Effector memory CD8-positive, alpha-beta T cell (primary cell): Measurements from ENCODE around the gene NUDT14.

Experiments used
- ATAC-seq: fragments of 150-1000 bp; cut with Tn5 transposase; replicated peaks from 2 replicates; pipeline ENCODE4 v1.10.0; 2021; ENCODE audit warnings: mild to moderate bottlenecking, moderate library complexity
- DNase-seq, 3 experiments: peaks; one replicate each; pipeline ENCODE4 v3.0.0; 2021
- H3K27ac Mint-ChIP-seq, 2 donors: one replicate each; pipeline ENCODE4 v1.8.0; 2022; ENCODE audit warnings: mild to moderate bottlenecking in 2 of 2, mixed read lengths in 2 of 2, moderate library complexity in 2 of 2
- H3K27me3 Mint-ChIP-seq, 2 donors: one replicate each; pipeline ENCODE4 v1.8.0; 2022; ENCODE audit warnings: mixed read lengths in 2 of 2
- H3K36me3 Mint-ChIP-seq: one replicate; pipeline ENCODE4 v1.8.0; 2022; ENCODE audit warnings: mild to moderate bottlenecking, moderate library complexity, mixed read lengths; ENCODE audit not compliant: insufficient read depth
- H3K4me1 Mint-ChIP-seq, 2 donors: one replicate each; pipeline ENCODE4 v1.8.0; 2022; ENCODE audit warnings: low read depth in 2 of 2, mixed read lengths in 2 of 2
- H3K4me3 Mint-ChIP-seq, 2 donors: one replicate each; pipeline ENCODE4 v1.8.0; 2022; ENCODE audit warnings: mild to moderate bottlenecking in 2 of 2, mixed read lengths in 2 of 2, moderate library complexity in 2 of 2
- H3K9me3 Mint-ChIP-seq, 2 donors: one replicate each; pipeline ENCODE4 v1.8.0; 2022; ENCODE audit warnings: mixed read lengths in 2 of 2

The NUDT14 gene

DNA sequence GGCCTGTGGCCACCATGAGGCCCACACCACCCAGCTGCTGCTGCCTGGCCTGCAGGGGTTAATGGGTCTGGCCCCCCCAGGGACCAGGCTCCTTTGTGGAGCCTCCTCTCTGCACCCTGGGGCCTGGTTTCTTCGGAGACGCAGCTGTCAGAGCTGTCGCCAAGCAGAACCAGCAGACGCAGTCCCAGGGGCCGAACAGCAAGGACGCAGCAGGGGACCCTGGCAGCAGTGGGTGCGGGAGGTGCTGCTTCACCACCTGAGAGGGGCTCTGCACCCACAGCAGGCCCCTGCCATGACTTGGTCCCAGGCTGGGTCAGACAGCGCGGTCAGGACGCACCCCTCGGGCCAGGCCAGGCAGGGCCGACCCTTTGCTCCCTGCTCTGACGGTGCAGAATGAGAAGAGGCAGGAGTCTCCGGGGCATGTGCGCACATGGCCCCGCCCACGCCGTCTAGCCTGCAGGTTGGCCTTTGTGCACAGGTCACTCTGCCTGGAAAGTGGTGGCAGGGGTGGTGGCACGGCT is 43.0 kb downstream of the NUDT14 start:
- no peak overlapping the region for H3K27ac Mint-ChIP-seq
- no peak for DNase-seq
- peaks cover 2 to 6% of the 10 kb centered on the region in 2 donors for H3K9me3 Mint-ChIP-seq
- H3K4me3 Mint-ChIP-seq: no peak overlapping the region
- H3K36me3 Mint-ChIP-seq: no peaks in the 10 kb centered on the region
- peaks cover 12 to 30% of the 10 kb centered on the region in 2 donors for H3K27me3 Mint-ChIP-seq
- H3K4me1 Mint-ChIP-seq: no peaks in the 10 kb centered on the region
- ATAC-seq: no peak

GRCh38 chr14:105137481-105138020 is 43.6 kb downstream of the NUDT14 start:
- H3K27ac Mint-ChIP-seq: no peak overlapping the region
- ATAC-seq (no peak), DNase-seq (no peak)
- H3K36me3 Mint-ChIP-seq: no peaks in the 10 kb centered on the region
- H3K4me1 Mint-ChIP-seq: no peaks in the 10 kb centered on the region
- peaks cover 17 to 36% of the 10 kb centered on the region in 2 donors for H3K27me3 Mint-ChIP-seq
- no peak overlapping the region for H3K4me3 Mint-ChIP-seq
- H3K9me3 Mint-ChIP-seq: peaks cover 2 to 6% of the 10 kb centered on the region in 2 donors

GRCh38 chr14:105136401-105137322 is 44.5 kb downstream of the NUDT14 start:
- Mint-ChIP-seq H3K4me3 (no peak overlapping the region), H3K4me1 (no peaks in the 10 kb centered on the region), H3K27ac (no peak overlapping the region), H3K36me3 (no peaks in the 10 kb centered on the region), H3K9me3 (peaks cover 2 to 6% of the 10 kb centered on the region in 2 donors), H3K27me3 (peaks cover 17 to 36% of the 10 kb centered on the region in 2 donors)
- no peak for ATAC-seq
- no peak for DNase-seq

DNA sequence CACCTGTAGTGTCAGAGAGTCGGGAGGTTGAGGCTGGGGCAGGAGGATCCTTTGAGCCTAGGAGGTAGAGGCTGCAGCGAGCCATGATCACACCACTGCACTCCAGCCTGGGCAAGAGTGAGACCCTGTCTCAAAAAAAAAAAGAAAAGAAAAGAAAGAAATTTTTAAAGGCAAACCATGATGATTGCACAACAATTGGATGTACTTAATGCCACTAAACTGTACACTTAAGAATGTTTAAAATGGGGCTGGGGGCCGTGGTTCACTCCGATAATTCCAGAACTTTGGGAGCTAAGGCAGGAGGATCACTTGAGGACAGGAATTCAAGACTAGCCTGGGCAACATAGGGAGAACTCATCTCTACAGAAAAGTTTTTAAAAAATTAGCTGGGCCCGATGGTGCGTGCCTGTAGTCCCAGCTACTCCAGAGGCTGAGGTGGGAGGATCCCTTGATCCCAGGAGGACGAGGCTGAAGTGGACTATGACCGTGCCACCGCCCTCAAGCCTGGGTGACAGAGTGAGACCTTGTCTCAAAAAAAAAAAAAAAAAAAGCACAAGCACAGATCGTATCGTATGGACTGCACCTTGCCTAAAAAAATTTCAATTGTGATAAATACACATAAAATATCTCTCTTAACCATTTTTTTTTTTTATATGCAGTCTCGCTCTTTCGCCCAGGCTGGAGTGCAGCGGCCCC is 45.3 kb downstream of the NUDT14 start:
- H3K4me3 Mint-ChIP-seq: no peak overlapping the region
- DNase-seq (no peak), ATAC-seq (no peak)
- H3K27ac Mint-ChIP-seq: no peak overlapping the region
- H3K36me3 Mint-ChIP-seq: no peaks in the 10 kb centered on the region
- peaks cover 0 to 6% of the 10 kb centered on the region in 2 donors for H3K9me3 Mint-ChIP-seq
- H3K4me1 Mint-ChIP-seq: no peaks in the 10 kb centered on the region
- H3K27me3 Mint-ChIP-seq: peaks cover 17 to 36% of the 10 kb centered on the region in 2 donors

DNA sequence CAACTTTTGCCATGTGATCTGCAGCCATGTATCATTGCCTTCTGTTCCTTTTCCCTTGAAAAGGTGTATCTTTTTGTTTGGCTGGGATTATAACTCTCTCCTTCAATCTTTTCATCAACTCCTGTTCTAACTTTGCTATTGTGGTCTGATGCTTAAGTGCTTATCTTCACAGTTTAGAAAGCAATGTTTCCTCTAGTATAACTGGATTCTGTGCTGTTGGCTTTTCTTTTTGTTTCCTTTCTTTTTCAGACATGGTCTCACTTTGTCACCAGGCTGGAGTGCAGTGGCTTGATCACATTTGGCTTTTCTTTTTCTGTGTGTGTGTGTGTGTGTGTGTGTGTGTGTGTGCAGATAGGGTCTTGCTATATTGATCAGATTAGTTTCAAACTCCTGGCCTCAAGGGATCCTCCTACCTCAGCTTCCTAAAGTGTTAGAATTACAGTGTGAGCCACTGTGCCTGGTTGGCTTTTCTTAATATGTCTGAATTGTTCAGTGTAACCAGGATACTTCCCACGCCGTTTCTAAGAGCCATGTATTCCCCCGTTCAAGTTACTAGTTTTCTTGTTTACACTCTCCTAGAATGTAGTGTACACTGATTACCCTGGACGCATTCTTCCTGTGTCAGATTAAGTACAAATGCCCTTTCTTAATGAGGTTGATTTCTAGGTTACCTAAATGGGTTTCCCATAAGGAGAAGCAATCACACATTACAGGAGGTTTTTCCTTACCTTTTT is 48.0 kb downstream of the NUDT14 start:
- ATAC-seq (no peak), DNase-seq (no peak)
- Mint-ChIP-seq H3K9me3 (peaks cover 0 to 6% of the 10 kb centered on the region in 2 donors), H3K4me3 (no peak overlapping the region), H3K4me1 (no peaks in the 10 kb centered on the region), H3K36me3 (peaks cover 3% of the 10 kb centered on the region), H3K27me3 (peaks cover 32 to 45% of the 10 kb centered on the region in 2 donors), H3K27ac (no peak overlapping the region)

DNA sequence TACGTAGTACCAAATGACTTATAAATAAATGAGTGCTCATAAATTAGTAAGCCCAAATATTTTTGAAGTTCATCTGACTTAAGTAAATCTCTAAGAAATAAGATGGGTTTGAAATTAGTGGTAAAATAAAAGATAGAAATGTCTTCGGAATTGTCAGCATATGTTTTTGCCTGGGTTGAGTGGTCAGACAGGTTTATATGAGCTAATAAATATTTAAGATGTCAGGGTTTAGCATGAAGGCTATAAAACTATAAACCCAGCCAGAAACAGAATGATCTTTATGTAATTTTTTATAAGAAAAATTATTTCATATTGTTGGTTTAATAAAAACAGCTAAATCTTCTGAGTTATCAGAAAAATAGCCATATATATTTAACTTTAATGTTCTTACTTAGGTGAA is 49.9 kb downstream of the NUDT14 start:
- no peak for ATAC-seq

GRCh38 chr14:105128059-105128458 is 53.1 kb downstream of the NUDT14 start:
- DNase-seq (no peak), ATAC-seq (no peak)
- Mint-ChIP-seq H3K4me1 (peaks cover 0 to 9% of the 10 kb centered on the region in 2 donors), H3K4me3 (no peak overlapping the region), H3K27me3 (peaks cover 48 to 65% of the 10 kb centered on the region in 2 donors), H3K9me3 (peaks cover 0 to under 1% of the 10 kb centered on the region in 2 donors), H3K27ac (no peak overlapping the region), H3K36me3 (peaks cover 3% of the 10 kb centered on the region)

More for the DNA sequence above, 49.9 kb downstream of the NUDT14 start:
- peaks cover 0 to 6% of the 10 kb centered on the region in 2 donors for H3K9me3 Mint-ChIP-seq
- peaks cover 3% of the 10 kb centered on the region for H3K36me3 Mint-ChIP-seq
- no peak overlapping the region for H3K4me3 Mint-ChIP-seq
- no peak overlapping the region for H3K27ac Mint-ChIP-seq
- no peak for DNase-seq
- H3K27me3 Mint-ChIP-seq: peaks cover 39 to 52% of the 10 kb centered on the region in 2 donors
- H3K4me1 Mint-ChIP-seq: no peaks in the 10 kb centered on the region

- DNase-seq (no peak), ATAC-seq (no peak)
- Mint-ChIP-seq H3K4me3 (no peak overlapping the region), H3K36me3 (peaks cover 3% of the 10 kb centered on the region), H3K9me3 (peaks cover 0 to 6% of the 10 kb centered on the region in 2 donors), H3K4me1 (peaks cover 0 to 9% of the 10 kb centered on the region in 2 donors), H3K27ac (no peak overlapping the region), H3K27me3 (peaks cover 53 to 71% of the 10 kb centered on the region in 2 donors)
These were observed 54.2 kb downstream of the NUDT14 start for GRCh38 chr14:105126981-105127329.

DNA sequence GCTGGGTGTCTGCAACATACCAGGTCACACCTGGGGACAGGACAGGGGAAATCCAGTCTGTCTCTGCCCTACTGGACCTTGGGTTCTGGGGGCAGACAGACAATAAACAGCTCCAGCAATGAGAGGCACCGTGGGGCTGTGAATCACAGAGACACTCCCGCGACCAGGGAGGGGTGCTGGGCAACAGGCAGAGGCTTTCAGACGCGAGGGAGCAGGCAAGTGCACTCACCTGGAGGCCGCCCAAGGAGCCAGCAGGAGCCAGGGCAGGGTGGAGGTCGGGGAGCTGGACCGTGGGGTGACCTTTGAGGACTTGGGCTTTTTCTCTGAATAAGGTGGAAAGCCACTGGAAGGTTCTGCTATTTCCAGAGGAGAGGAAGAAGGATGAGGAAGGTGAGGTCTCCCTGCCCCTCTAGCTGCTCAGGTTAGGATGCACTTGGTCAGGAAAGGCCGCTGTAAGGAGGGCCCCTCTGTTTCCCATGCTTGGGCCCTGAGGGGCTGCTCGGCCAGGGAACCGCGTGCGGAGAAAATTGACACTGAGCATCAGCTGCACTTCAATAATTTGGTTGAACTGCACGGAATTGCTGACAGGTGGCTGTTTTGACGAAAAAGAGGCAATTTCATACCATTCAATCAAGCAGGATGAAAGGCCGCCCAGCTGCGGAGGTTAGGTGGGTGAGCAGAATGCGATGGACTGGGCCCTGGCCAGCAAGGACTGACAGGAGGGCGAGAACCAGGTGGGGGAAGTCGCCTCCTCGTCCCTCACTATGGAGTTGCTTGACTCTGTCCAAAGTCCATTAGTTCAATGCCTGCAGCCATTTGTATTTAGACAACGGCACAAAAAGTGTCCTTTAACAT is 54.8 kb downstream of the NUDT14 start:
- no peak for ATAC-seq
- Mint-ChIP-seq H3K27ac (no peak overlapping the region), H3K27me3 (peaks cover 56 to 77% of the 10 kb centered on the region in 2 donors), H3K4me1 (peaks cover 0 to 9% of the 10 kb centered on the region in 2 donors), H3K4me3 (no peak overlapping the region), H3K9me3 (peaks cover 0 to 8% of the 10 kb centered on the region in 2 donors), H3K36me3 (peaks cover 3% of the 10 kb centered on the region)
- no peak for DNase-seq

GRCh38 chr14:105124823-105125222 is 56.3 kb downstream of the NUDT14 start:
- no peak overlapping the region for H3K27ac Mint-ChIP-seq
- H3K4me3 Mint-ChIP-seq: peak overlapping the region in 1 of 2 donors; percentile 58
- no peak for ATAC-seq
- H3K36me3 Mint-ChIP-seq: peaks cover 3% of the 10 kb centered on the region
- peaks cover 0 to 9% of the 10 kb centered on the region in 2 donors for H3K4me1 Mint-ChIP-seq
- peaks cover 0 to 8% of the 10 kb centered on the region in 2 donors for H3K9me3 Mint-ChIP-seq
- no peak for DNase-seq
- peaks cover 59 to 92% of the 10 kb centered on the region in 2 donors for H3K27me3 Mint-ChIP-seq

- H3K27me3 Mint-ChIP-seq: peaks cover 52 to 93% of the 10 kb centered on the region in 2 donors
- H3K9me3 Mint-ChIP-seq: peaks cover 0 to 8% of the 10 kb centered on the region in 2 donors
- peaks cover 3% of the 10 kb centered on the region for H3K36me3 Mint-ChIP-seq
- H3K27ac Mint-ChIP-seq: no peak overlapping the region
- peak overlapping the region in 1 of 2 donors; percentile 58 for H3K4me3 Mint-ChIP-seq
- H3K4me1 Mint-ChIP-seq: peaks cover 0 to 9% of the 10 kb centered on the region in 2 donors
- ATAC-seq (no peak), DNase-seq (no peak)
These were observed 56.9 kb downstream of the NUDT14 start for GRCh38 chr14:105123981-105124765.
